Heart right ventricle (tissue), 16 donors: ENCODE results near the gene MORN5. TPM values are rescaled to one million over a fixed set of nuclear protein-coding genes. Genes with fewer than 3 reads are reported as not detected.

ENCODE experiments used
- ATAC-seq, 8 donors: fragments of 200-7000 bp; cut with Tn5 transposase; one replicate each; pipeline ENCODE4 v1.9.1; 2020; ENCODE audit warnings: mild to moderate bottlenecking in 8 of 8, moderate library complexity in 8 of 8, moderate number of reproducible peaks in 1 of 8
- DNase-seq, 2 donors: peaks; one replicate each; pipeline ENCODE4 v3.0.0-alpha.2; 2020
- H3K27ac ChIP-seq, 10 donors: fragments of 200-600 bp; sonication (generic) in 2 of 10; one replicate each; pipeline versions ENCODE4 v1.5.0 to v1.8.0; 2020 to 2022; ENCODE audit warnings: mild to moderate bottlenecking in 3 of 10
- H3K27me3 ChIP-seq, 7 donors: fragments of 200-600 bp; one replicate each; pipeline ENCODE4 v1.8.0; 2021 to 2022; ENCODE audit warnings: mild to moderate bottlenecking in 2 of 7
- H3K36me3 ChIP-seq, 9 donors: fragments of 200-600 bp; sonication (generic) in 1 of 9; one replicate each; pipeline versions ENCODE4 v1.5.0 to v1.8.0; 2020 to 2022; ENCODE audit warnings: mild to moderate bottlenecking in 2 of 9
- H3K4me1 ChIP-seq, 9 donors: fragments of 200-600 bp; sonication (generic) in 1 of 9; one replicate each; pipeline versions ENCODE4 v1.5.0 to v1.8.0; 2020 to 2022; ENCODE audit warnings: mild to moderate bottlenecking in 4 of 9
- H3K4me3 ChIP-seq, 10 donors: fragments of 200-600 bp; sonication (generic) in 2 of 10; one replicate each; pipeline versions ENCODE4 v1.5.0 to v1.8.0; 2020 to 2022; ENCODE audit warnings: mild to moderate bottlenecking in 7 of 10, moderate library complexity in 2 of 10
- H3K9me3 ChIP-seq, 11 donors: fragments of 200-600 bp in 10 of 11; sonication (generic) in 2 of 11; one replicate each; pipeline versions ENCODE4 v1.5.0 to v1.8.0; 2013 to 2022; ENCODE audit warnings: mild to moderate bottlenecking in 2 of 11, control low read depth in 1 of 11, moderate library complexity in 1 of 11
- WGBS, 2 donors: extraction: QIAGEN DNeasy Blood & Tissue Kit; methylation state at CpG; one replicate each; pipeline ENCODE4 v1.1.7; 2013; ENCODE audit warnings: inconsistent platforms in 1 of 2; 5-methylcytosine and 5-hydroxymethylcytosine counted together
- intact Hi-C, 10 donors: fragments of 100-400 bp; cut with DNase I; formaldehyde crosslinking; loops; one replicate each; pipeline versions ENCODE4 v1.11.1 to v1.14.2; 2022
- polyA plus RNA-seq, 2 donors: library from polyadenylated mRNA; stranded (reverse); fragments of 200-250 nt; gene quantifications; one replicate each; pipeline ENCODE4 v1.2.3, GENCODE V29; 2013
- total RNA-seq, 10 donors: library from RNA; stranded (reverse); fragmentation: NEBNext Ultra II Directional in 3 of 10; extraction: Animal tissue kit (Norgen Biotek cat#: 25700) in 3 of 10; gene quantifications; one replicate each; pipeline versions ENCODE4 v1.2.1 to v1.2.4, GENCODE V29; 2021 to 2023
- TF ChIP-seq, protein P1 (sequence below), 9 donors: fragments of 200-600 bp; sonication (generic) in 2 of 9; IDR thresholded peaks; one replicate each; pipeline versions ENCODE4 v1.5.0 to v1.8.0; 2021 to 2022; ENCODE audit warnings: antibody characterized with exemption in 9 of 9, mild to moderate bottlenecking in 5 of 9, moderate library complexity in 1 of 9
- donor health status: Arrhythmogenic right ventricular cardiomyopathy.
- donor health status: ischemic (EF 13 %, LVEDD 7.1; RV severe dilation, severe dysfunction).
- donor health status: healthy with polysubstance abuse.
- donor health status: DM: no; HTN: yes; CAD: no.
- donor health status: DM: no; HTN: no; CAD: no.
- donor health status: ischemic (EF 25% LVEDD 6.9; RV normal size, moderate dysfunction).
- donor health status: ischemic (EF 25% LVEDD 5.7; RV mildly dilated, moderate dysfunction).
- donor health status: healthy.
- donor health status: DM: yes; HTN: yes; CAD: no.
- donor health status: Ischemic cardiomyopathy.
- donor health status: ischemic (EF 35%, LVEDD 5.7; RV mildly dilated, moderate dysfunction).
- donor health status: nonischemic (EF 11% LVEDD 7.7; RV severe dilation, severe dysfunction).
- donor health status: DM: yes; HTN: yes; CAD: no.
- donor health status: PGD.
- donor health status: ischemic (EF 29% LVEDD 5.4; RV normal size, mild dysfunction).
- donor health status: nonischemic (EF 23%, LVEDD 6.1; RV moderate dilation, normal function).

The MORN5 gene
- total and polyA plus RNA-seq, 12 donors: not detected

DNA sequence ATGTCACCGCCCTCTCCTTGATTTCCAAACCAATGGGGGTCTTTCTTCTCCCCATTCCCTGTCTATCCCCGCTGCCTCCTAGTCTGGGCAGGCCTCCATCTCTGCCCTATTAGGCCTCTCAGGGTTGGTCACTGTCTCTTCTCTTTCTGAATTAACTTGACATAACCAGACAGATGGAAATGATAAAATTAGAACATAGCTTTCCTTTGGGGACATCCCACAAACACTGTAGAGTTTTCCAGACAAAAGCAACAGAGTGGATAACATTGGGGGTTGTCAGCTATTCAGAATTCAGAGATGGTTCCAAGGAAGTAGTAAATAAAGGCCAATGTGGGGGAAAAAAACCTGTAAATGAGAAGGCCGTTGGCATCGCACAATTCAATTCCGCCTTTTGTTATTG, 44.3 kb downstream of the MORN5 start:
- intact Hi-C loops: no loop called here
- WGBS, 2 donors: 85 to 86% methylated on average over 5 of the region's 5 CpGs
- Histone ChIP-seq H3K4me1 (peaks cover 0 to 13% (median 5%) of the 10 kb centered on the region in 9 donors), H3K27me3 (peaks cover 0 to 6% (median 0%) of the 10 kb centered on the region in 7 donors), H3K9me3 (no peaks in the 10 kb centered on the region), H3K36me3 (peaks cover 0 to 5% (median 0%) of the 10 kb centered on the region in 9 donors), H3K4me3 (no peak overlapping the region), H3K27ac (no peak overlapping the region)
- DNase-seq (no peak), ATAC-seq (no peak)
- TF ChIP-seq, protein P1, sequence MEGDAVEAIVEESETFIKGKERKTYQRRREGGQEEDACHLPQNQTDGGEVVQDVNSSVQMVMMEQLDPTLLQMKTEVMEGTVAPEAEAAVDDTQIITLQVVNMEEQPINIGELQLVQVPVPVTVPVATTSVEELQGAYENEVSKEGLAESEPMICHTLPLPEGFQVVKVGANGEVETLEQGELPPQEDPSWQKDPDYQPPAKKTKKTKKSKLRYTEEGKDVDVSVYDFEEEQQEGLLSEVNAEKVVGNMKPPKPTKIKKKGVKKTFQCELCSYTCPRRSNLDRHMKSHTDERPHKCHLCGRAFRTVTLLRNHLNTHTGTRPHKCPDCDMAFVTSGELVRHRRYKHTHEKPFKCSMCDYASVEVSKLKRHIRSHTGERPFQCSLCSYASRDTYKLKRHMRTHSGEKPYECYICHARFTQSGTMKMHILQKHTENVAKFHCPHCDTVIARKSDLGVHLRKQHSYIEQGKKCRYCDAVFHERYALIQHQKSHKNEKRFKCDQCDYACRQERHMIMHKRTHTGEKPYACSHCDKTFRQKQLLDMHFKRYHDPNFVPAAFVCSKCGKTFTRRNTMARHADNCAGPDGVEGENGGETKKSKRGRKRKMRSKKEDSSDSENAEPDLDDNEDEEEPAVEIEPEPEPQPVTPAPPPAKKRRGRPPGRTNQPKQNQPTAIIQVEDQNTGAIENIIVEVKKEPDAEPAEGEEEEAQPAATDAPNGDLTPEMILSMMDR (IDR thresholded peaks at IDR 0.05): no peak

DNA sequence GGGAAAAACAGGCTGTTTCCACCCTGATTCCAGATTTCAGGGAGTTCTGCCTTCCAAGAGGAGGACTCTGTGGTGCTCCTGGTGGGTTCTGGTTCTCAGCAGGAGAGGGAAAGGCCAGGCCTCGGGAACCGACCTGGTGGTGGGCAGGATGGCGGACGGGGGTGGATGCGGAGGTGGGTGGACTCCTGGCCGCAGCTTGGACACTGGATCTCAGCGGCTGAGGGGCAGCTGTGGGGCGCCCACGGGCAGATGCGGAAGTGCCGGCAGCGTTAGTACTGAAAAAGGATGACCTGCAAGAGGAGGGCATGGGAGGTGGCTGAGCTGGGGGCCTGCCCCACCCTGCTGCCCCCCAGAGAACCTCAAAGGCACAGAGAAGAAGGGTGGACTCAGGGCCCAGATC, 44.8 kb downstream of the MORN5 start:
- no peak for DNase-seq
- peaks cover 0 to 10% (median 0%) of the 10 kb centered on the region in 7 donors for H3K27me3 ChIP-seq
- TF ChIP-seq, protein P1 (IDR thresholded peaks at IDR 0.05): no peak
- H3K36me3 ChIP-seq: peaks cover 0 to 5% (median 0%) of the 10 kb centered on the region in 9 donors
- H3K9me3 ChIP-seq: no peaks in the 10 kb centered on the region
- H3K4me1 ChIP-seq: peaks cover 0 to 13% (median 5%) of the 10 kb centered on the region in 9 donors
- intact Hi-C loops: no loop called here
- WGBS, 2 donors: 81 to 82% methylated on average over 12 of the region's 12 CpGs
- H3K4me3 ChIP-seq: no peak overlapping the region
- ATAC-seq: no peak
- no peak overlapping the region for H3K27ac ChIP-seq

DNA sequence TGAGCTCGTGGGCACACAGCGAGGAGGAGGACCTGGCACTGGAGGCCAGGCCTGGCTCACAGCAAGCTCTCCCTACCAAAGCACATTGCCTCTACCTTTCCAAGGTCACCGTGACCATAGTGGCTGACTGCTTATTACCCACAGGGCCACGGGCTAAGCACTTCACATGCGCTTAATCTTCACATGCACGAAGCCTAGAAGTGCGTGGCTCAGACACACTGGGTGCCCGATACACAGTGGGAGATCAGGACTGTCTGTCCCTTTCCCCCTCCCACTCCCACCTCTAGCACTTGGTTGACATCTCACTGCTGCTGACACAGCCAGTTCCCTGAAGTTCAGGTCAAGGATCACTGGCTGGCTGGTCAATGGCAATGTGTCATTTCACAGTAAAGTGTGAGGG, 45.5 kb downstream of the MORN5 start:
- intact Hi-C loops: no loop called here
- Histone ChIP-seq H3K27me3 (peaks cover 0 to 11% (median 0%) of the 10 kb centered on the region in 7 donors), H3K4me3 (no peak overlapping the region), H3K9me3 (no peaks in the 10 kb centered on the region), H3K4me1 (peaks cover 0 to 13% (median 5%) of the 10 kb centered on the region in 9 donors), H3K36me3 (peaks cover 0 to 5% (median 0%) of the 10 kb centered on the region in 9 donors), H3K27ac (no peak overlapping the region)
- TF ChIP-seq, protein P1 (IDR thresholded peaks at IDR 0.05): no peak
- 93% methylated on average over 8 of the region's 8 CpGs for WGBS, 2 donors
- no peak for DNase-seq
- ATAC-seq: no peak

DNA sequence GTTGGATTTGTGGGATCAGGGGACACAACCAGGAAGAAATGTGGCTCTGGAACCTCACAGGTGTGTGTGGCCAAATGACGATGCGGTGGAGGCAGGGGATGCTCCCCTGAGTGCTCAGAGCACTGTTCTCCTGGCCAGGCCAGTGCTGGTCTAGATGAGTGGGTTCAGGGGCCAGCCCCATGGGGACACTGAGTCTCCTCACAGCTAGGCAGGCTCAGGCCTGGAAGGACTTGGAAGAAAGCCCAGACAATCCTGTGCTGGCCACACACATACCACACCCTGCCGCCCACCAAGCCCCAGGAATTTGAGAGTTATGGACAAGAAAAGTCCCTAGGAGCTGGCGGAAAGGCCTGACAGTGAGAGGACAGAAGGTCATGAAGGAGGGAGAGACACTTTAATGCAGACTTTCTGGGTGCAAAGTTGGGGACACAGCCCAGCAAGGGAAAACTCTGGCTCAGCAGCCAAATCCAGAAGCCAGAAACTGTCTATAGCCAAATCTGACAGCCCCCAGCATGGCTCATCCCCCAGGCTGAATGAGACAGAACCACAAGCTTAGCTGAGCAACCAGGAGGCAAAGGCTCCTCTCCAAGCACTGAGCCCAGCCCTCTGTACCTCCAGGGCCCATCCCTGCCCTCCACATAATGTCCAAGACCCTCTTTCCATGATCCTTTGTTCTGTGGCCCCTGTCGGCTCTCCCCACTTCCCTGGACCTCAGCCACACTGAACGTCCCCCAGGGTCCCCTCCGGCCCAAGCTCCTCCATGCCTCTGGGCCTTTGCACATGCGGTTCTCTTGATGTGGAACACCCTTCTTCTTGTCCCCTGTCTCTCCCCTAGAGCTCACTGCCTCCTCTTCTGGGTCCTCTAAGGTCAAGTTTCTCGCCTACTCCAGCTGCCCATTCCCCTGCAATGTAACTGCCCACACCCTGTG, 46.7 kb downstream of the MORN5 start:
- Histone ChIP-seq H3K4me1 (peaks cover 0 to 11% (median 4%) of the 10 kb centered on the region in 9 donors), H3K27me3 (peaks cover 0 to 20% (median 7%) of the 10 kb centered on the region in 7 donors), H3K27ac (no peak overlapping the region), H3K36me3 (peaks cover 0 to 5% (median 0%) of the 10 kb centered on the region in 9 donors), H3K4me3 (no peak overlapping the region), H3K9me3 (no peaks in the 10 kb centered on the region)
- ATAC-seq (no peak), DNase-seq (no peak)
- 78 to 79% methylated on average over 9 of the region's 9 CpGs for WGBS, 2 donors
- intact Hi-C loops: no loop called here
- TF ChIP-seq, protein P1 (IDR thresholded peaks at IDR 0.05): no peak
